DMS 273 (cell line): ENCODE measurements around the gene SLC1A5.

Source experiments
- DNase-seq: peaks from one replicate; lab custom pipeline; 2025; ENCODE audit not compliant: unreplicated experiment; lab: John Stamatoyannopoulos, UW

The SLC1A5 gene

GRCh38 chr19:46726971-46727501 lies 61.4 kb downstream of the SLC1A5 start:
- DNase-seq: no peak

- DNase-seq: no peak
Observed at GRCh38 chr19:46726551-46726950, 61.8 kb downstream of the SLC1A5 start.

GRCh38 chr19:46725859-46726393 lies 62.5 kb downstream of the SLC1A5 start:
- no peak for DNase-seq

- peak; percentile 47 for DNase-seq
Observed at GRCh38 chr19:46725036-46725820, 63.2 kb downstream of the SLC1A5 start.
